Measurements from ENCODE around the gene RARRES1. TPM values are rescaled to one million over a fixed set of nuclear protein-coding genes. Genes with fewer than 3 reads are reported as not detected.

The RARRES1 gene
- total RNA-seq, 1 experiment from 2014 or later: 0.34 TPM

GRCh38 chr3:158735296-158736033, 3.2 kb upstream of the RARRES1 start:
- no peak for DNase-seq (ENCODE audit: low read depth)

GRCh38 chr3:158733656-158734055, 1.4 kb upstream of the RARRES1 start:
- no peak for DNase-seq (ENCODE audit: low read depth)

GRCh38 chr3:158732856-158733200, 571 bp upstream of the RARRES1 start:
- no peak for DNase-seq (ENCODE audit: low read depth)

- DNase-seq (ENCODE audit: low read depth): no peak
Observed at GRCh38 chr3:158731486-158731885, 771 bp downstream of the RARRES1 start.

GRCh38 chr3:158728851-158729250, 3.4 kb downstream of the RARRES1 start:
- DNase-seq (ENCODE audit: low read depth): no peak

- DNase-seq (ENCODE audit: low read depth): no peak
Observed at GRCh38 chr3:158728061-158728377, 4.2 kb downstream of the RARRES1 start.

GRCh38 chr3:158727206-158728060, 4.8 kb downstream of the RARRES1 start:
- peak; percentile 70 for DNase-seq (ENCODE audit: low read depth)

GRCh38 chr3:158725348-158726011, 6.8 kb downstream of the RARRES1 start:
- peak; percentile 96 for DNase-seq (ENCODE audit: low read depth)

- DNase-seq (ENCODE audit: low read depth): no peak
Observed at GRCh38 chr3:158723991-158724390, 8.3 kb downstream of the RARRES1 start.

GRCh38 chr3:158722108-158722507, 10.1 kb downstream of the RARRES1 start:
- no peak for DNase-seq (ENCODE audit: low read depth)

- DNase-seq (ENCODE audit: low read depth): peak; percentile 94
Observed at GRCh38 chr3:158718490-158719170, 13.6 kb downstream of the RARRES1 start.

- no peak for DNase-seq (ENCODE audit: low read depth)
Observed at GRCh38 chr3:158717576-158717975, 14.7 kb downstream of the RARRES1 start.

GRCh38 chr3:158713094-158713499, 19.2 kb downstream of the RARRES1 start:
- DNase-seq (ENCODE audit: low read depth): no peak

- no peak for DNase-seq (ENCODE audit: low read depth)
Observed at GRCh38 chr3:158712443-158712842, 19.8 kb downstream of the RARRES1 start.

GRCh38 chr3:158711886-158712285, 20.4 kb downstream of the RARRES1 start:
- DNase-seq (ENCODE audit: low read depth): peak; percentile 68

GRCh38 chr3:158710601-158711000, 21.7 kb downstream of the RARRES1 start:
- no peak for DNase-seq (ENCODE audit: low read depth)

- peak; percentile 99 for DNase-seq (ENCODE audit: low read depth)
Observed at GRCh38 chr3:158709666-158710083, 22.6 kb downstream of the RARRES1 start.

- no peak for DNase-seq (ENCODE audit: low read depth)
Observed at GRCh38 chr3:158703566-158703965, 28.7 kb downstream of the RARRES1 start.

- DNase-seq (ENCODE audit: low read depth): peak; percentile 55
Observed at GRCh38 chr3:158702815-158703481, 29.3 kb downstream of the RARRES1 start.

- peak; percentile 60 for DNase-seq (ENCODE audit: low read depth)
Observed at GRCh38 chr3:158701420-158702065, 30.7 kb downstream of the RARRES1 start.

GRCh38 chr3:158700559-158700958, 31.7 kb downstream of the RARRES1 start:
- DNase-seq (ENCODE audit: low read depth): no peak
